Measurements from ENCODE around the gene CHKA.

The CHKA gene

DNA sequence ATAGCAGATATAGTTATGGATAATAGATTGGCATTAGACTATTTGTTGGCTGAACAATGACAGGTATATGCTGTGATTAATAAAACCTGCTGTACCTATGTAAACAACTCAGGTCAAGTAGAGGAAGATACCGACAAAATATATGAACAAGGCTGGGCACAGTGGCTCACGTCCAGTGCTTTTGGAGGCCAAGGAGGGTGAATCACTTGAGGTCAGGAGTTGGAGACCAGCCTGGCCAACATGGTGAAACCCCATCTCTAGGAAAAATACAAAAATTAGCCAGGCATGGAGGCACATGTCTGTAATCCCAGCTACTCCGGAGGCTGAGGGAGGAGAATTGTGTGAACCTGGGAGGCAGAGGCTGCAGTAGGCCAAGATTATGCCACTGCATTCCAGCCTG, 14.0 kb upstream of the CHKA start:
- no peaks in the 10 kb centered on the region for H3K9me3 ChIP-seq (ENCODE audit: control insufficient read depth in 2 of 2, low read length in 2 of 2)
- no peak overlapping the region for H3K4me3 ChIP-seq (ENCODE audit: low read length in 2 of 2)
- no peak overlapping the region for H3K27ac ChIP-seq (ENCODE audit: low read depth in 2 of 2, low read length in 2 of 2)
- peaks cover 0 to 6% of the 10 kb centered on the region in 2 donors for H3K4me1 ChIP-seq (ENCODE audit: control insufficient read depth in 2 of 2, insufficient read depth in 2 of 2, low read length in 2 of 2)
- H3K36me3 ChIP-seq (ENCODE audit: control insufficient read depth in 2 of 2, insufficient read depth in 2 of 2, low read length in 2 of 2), result no peaks in the 10 kb centered on the region
- H3K9ac ChIP-seq (ENCODE audit: low read depth in 1 of 2, low read length in 2 of 2), result no peak overlapping the region
- no peaks in the 10 kb centered on the region for H3K27me3 ChIP-seq (ENCODE audit: control insufficient read depth in 2 of 2, insufficient read depth in 2 of 2, low read length in 2 of 2)

DNA sequence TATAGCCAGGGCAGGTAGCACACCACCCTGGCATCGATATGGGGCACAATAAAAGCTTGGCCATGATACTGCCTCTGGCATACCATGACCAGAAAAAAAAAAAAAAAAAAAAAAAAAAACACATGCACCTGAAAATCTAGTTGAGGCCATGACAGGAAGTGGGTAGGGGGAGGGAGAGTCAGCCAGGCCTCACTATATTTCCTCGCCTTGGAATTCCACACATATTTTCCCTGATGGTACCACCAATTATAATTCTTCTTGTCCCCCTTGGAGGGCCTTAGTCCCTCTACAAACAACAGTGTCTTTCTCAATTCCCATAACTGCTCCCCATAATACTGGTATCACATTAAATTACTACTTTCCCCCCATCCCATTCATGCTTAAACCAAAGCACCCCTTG, 12.6 kb upstream of the CHKA start:
- H3K4me3 ChIP-seq (ENCODE audit: low read length in 2 of 2), result no peak overlapping the region
- no peak overlapping the region for H3K27ac ChIP-seq (ENCODE audit: low read depth in 2 of 2, low read length in 2 of 2)
- no peaks in the 10 kb centered on the region for H3K27me3 ChIP-seq (ENCODE audit: control insufficient read depth in 2 of 2, insufficient read depth in 2 of 2, low read length in 2 of 2)
- H3K9me3 ChIP-seq (ENCODE audit: control insufficient read depth in 2 of 2, low read length in 2 of 2), result no peaks in the 10 kb centered on the region
- H3K36me3 ChIP-seq (ENCODE audit: control insufficient read depth in 2 of 2, insufficient read depth in 2 of 2, low read length in 2 of 2), result no peaks in the 10 kb centered on the region
- H3K9ac ChIP-seq (ENCODE audit: low read depth in 1 of 2, low read length in 2 of 2), result no peak overlapping the region
- H3K4me1 ChIP-seq (ENCODE audit: control insufficient read depth in 2 of 2, insufficient read depth in 2 of 2, low read length in 2 of 2), result peaks cover 4 to 13% of the 10 kb centered on the region in 2 donors

DNA sequence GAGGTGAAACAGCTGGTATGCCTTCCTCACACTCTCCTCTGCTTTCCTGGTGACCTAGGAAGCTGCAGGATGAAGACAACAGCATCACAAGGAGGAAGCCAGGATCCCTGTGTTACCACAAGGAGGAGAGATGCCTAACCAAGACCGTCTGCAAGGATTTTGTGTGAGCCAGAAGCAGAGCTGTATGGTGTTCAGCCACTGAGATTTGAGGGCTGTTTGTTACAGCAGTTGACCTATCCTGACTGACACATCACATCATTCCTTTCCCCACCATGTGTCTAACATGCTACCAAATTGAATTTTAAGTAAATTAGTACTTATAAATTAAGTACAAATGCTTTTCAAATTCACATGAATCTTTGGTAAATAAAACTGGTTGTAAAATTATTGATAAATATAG, 8.9 kb upstream of the CHKA start:
- Histone ChIP-seq H3K36me3 (ENCODE audit: control insufficient read depth in 2 of 2, insufficient read depth in 2 of 2, low read length in 2 of 2) (no peaks in the 10 kb centered on the region), H3K9ac (ENCODE audit: low read depth in 1 of 2, low read length in 2 of 2) (no peak overlapping the region), H3K27ac (ENCODE audit: low read depth in 2 of 2, low read length in 2 of 2) (no peak overlapping the region), H3K4me1 (ENCODE audit: control insufficient read depth in 2 of 2, insufficient read depth in 2 of 2, low read length in 2 of 2) (peaks cover 10% of the 10 kb centered on the region in 2 donors), H3K27me3 (ENCODE audit: control insufficient read depth in 2 of 2, insufficient read depth in 2 of 2, low read length in 2 of 2) (no peaks in the 10 kb centered on the region), H3K9me3 (ENCODE audit: control insufficient read depth in 2 of 2, low read length in 2 of 2) (no peaks in the 10 kb centered on the region), H3K4me3 (ENCODE audit: low read length in 2 of 2) (no peak overlapping the region)

DNA sequence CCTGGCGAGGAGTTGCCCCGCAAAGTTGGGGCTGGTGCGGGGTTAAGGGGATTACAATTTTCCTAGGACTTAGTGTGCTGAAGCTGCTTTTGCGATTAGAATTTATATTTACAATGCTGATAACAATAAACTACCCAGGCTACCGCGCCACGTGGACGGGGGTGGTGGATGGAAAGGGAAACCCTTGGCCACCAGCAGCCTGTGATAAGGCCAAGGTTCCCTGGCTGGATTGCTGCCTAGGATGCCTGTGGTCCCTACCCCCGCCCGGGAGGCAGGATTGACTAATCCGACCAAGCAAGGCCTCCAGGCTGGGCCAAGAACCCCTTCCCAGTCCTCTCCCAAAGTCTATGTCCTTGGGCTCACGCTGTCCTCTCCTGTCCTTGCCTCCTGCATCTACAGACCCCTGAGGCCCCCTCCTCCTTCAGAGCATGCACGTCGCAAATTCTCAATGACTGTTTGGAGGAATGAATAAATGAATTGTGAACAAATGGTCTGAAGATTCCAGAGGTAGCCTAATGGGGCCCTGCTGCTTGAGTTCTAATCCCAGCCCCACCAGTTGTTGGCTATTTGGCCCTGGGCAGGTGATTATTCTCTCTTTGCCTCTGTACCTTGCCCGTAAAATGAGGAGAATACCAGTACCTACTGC, 7.6 kb upstream of the CHKA start:
- no peaks in the 10 kb centered on the region for H3K36me3 ChIP-seq (ENCODE audit: control insufficient read depth in 2 of 2, insufficient read depth in 2 of 2, low read length in 2 of 2)
- no peak overlapping the region for H3K27ac ChIP-seq (ENCODE audit: low read depth in 2 of 2, low read length in 2 of 2)
- H3K9ac ChIP-seq (ENCODE audit: low read depth in 1 of 2, low read length in 2 of 2), result peak overlapping the region; percentile 28 to 49
- H3K27me3 ChIP-seq (ENCODE audit: control insufficient read depth in 2 of 2, insufficient read depth in 2 of 2, low read length in 2 of 2), result no peaks in the 10 kb centered on the region
- H3K4me3 ChIP-seq (ENCODE audit: low read length in 2 of 2), result peak overlapping the region; percentile 33 to 65
- peaks cover 13 to 19% of the 10 kb centered on the region in 2 donors for H3K4me1 ChIP-seq (ENCODE audit: control insufficient read depth in 2 of 2, insufficient read depth in 2 of 2, low read length in 2 of 2)
- no peaks in the 10 kb centered on the region for H3K9me3 ChIP-seq (ENCODE audit: control insufficient read depth in 2 of 2, low read length in 2 of 2)

DNA sequence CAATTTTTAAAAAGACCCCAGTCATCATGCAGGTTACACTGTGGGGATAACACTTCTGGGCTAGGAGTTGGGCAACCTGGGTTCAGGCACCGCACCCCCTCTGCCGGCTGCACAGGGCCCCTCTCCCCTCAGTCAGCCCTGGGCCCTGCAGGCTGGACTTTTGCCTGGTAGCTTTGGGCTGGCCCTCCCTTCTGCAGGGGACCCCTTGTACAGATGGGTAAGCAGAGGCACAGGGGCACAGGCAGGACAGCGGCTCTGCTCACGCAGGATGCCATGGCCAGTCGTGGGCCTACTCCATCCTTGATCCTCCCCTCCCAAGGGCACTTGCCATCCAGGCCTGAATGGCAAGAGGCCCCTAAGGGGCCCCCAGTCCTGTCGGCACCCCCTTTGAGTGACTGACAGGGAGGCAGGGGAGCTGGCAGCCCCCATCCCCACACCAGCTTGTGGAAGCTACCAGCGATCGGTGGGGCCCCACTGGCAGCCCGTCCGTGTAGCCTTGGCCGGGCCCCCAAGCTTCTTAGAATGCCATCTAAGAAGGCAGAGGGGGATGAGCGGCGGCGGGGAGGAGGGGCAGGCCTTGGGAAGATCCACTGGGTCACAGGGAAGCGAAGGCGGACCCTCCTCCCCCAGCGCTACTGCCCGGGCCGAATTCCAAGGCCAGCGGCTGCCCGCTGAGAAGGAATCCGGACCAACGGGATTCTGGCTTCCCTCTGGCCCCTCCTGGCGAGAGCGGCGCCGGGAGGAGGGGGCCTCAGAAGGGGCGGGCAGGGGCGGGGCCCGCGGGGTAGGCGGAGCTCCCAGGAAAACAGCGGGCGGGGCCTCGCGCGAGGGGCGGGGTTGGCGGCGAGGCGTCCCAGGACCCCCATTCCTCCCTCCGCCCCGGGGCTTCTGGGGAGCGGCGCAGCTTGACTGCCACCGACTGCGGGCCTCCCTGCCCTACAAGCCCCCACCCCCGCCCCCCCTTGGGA, 6.8 kb upstream of the CHKA start:
- peak overlapping the region in 1 of 2 donors; percentile 16 for H3K27ac ChIP-seq (ENCODE audit: low read depth in 2 of 2, low read length in 2 of 2)
- H3K27me3 ChIP-seq (ENCODE audit: control insufficient read depth in 2 of 2, insufficient read depth in 2 of 2, low read length in 2 of 2), result no peaks in the 10 kb centered on the region
- no peaks in the 10 kb centered on the region for H3K36me3 ChIP-seq (ENCODE audit: control insufficient read depth in 2 of 2, insufficient read depth in 2 of 2, low read length in 2 of 2)
- H3K9ac ChIP-seq (ENCODE audit: low read depth in 1 of 2, low read length in 2 of 2), result peak overlapping the region in 1 of 2 donors; percentile 49
- peak overlapping the region; percentile 33 to 65 for H3K4me3 ChIP-seq (ENCODE audit: low read length in 2 of 2)
- no peaks in the 10 kb centered on the region for H3K9me3 ChIP-seq (ENCODE audit: control insufficient read depth in 2 of 2, low read length in 2 of 2)
- peaks cover 14 to 24% of the 10 kb centered on the region in 2 donors for H3K4me1 ChIP-seq (ENCODE audit: control insufficient read depth in 2 of 2, insufficient read depth in 2 of 2, low read length in 2 of 2)

DNA sequence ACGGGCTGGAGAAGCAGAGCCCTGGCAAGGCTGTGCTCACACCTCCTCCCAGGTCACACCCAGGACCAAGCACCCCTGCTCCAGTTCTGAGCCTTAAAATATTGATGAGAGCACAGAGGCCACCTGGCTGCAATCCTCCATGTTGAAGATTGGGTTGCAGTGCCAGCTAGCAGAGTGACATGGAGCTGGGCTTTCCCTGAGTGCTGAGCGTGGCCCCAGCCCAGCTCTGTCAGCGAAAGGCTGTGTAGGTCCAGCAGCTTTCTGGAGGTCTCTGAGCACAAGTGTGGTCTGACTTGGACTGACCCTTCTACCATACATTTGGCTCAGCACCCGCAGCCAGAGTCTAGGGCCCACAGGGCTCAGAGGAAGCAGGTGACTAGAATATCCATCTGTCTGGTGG, 4.0 kb upstream of the CHKA start:
- peaks cover 21 to 35% of the 10 kb centered on the region in 2 donors for H3K4me1 ChIP-seq (ENCODE audit: control insufficient read depth in 2 of 2, insufficient read depth in 2 of 2, low read length in 2 of 2)
- no peaks in the 10 kb centered on the region for H3K27me3 ChIP-seq (ENCODE audit: control insufficient read depth in 2 of 2, insufficient read depth in 2 of 2, low read length in 2 of 2)
- no peak overlapping the region for H3K4me3 ChIP-seq (ENCODE audit: low read length in 2 of 2)
- peak overlapping the region in 1 of 2 donors; percentile 37 for H3K9ac ChIP-seq (ENCODE audit: low read depth in 1 of 2, low read length in 2 of 2)
- H3K36me3 ChIP-seq (ENCODE audit: control insufficient read depth in 2 of 2, insufficient read depth in 2 of 2, low read length in 2 of 2), result no peaks in the 10 kb centered on the region
- no peak overlapping the region for H3K27ac ChIP-seq (ENCODE audit: low read depth in 2 of 2, low read length in 2 of 2)
- H3K9me3 ChIP-seq (ENCODE audit: control insufficient read depth in 2 of 2, low read length in 2 of 2), result no peaks in the 10 kb centered on the region

DNA sequence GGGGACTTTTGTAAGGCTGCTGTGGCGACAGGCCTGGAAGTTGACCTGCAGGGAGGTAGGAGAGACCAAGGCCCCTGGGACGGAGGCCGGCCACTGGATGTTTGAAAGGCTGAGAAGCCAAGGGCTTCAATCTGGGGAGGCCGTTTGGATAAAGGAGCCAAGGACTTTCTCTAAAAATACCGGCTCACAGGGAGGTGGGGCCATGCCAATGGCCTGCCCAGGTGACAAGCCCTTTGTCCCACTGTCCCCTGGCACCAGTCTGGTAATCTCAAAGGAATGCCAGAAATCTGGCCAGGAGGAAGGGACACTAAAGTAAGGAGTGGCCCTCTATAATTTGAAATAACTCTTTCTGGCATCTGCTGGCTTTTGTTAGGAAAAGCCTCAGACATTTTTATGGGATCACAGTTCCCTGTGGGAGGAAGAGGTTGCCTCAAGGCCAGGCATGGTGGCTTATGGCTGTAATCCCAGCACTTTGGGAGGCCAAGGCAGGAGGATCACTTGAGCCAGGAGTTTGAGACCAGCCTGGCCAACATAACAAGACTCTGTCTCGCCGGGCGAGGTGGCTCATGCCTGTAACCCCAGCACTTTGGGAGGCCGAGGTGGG, 1.9 kb upstream of the CHKA start:
- peaks cover 28% of the 10 kb centered on the region in 2 donors for H3K4me1 ChIP-seq (ENCODE audit: control insufficient read depth in 2 of 2, insufficient read depth in 2 of 2, low read length in 2 of 2)
- peak overlapping the region in 1 of 2 donors; percentile 13 for H3K4me3 ChIP-seq (ENCODE audit: low read length in 2 of 2)
- peak overlapping the region; percentile 51 to 60 for H3K9ac ChIP-seq (ENCODE audit: low read depth in 1 of 2, low read length in 2 of 2)
- H3K27me3 ChIP-seq (ENCODE audit: control insufficient read depth in 2 of 2, insufficient read depth in 2 of 2, low read length in 2 of 2), result no peaks in the 10 kb centered on the region
- H3K36me3 ChIP-seq (ENCODE audit: control insufficient read depth in 2 of 2, insufficient read depth in 2 of 2, low read length in 2 of 2), result no peaks in the 10 kb centered on the region
- H3K9me3 ChIP-seq (ENCODE audit: control insufficient read depth in 2 of 2, low read length in 2 of 2), result no peaks in the 10 kb centered on the region
- peak overlapping the region; percentile 82 to 96 for H3K27ac ChIP-seq (ENCODE audit: low read depth in 2 of 2, low read length in 2 of 2)

DNA sequence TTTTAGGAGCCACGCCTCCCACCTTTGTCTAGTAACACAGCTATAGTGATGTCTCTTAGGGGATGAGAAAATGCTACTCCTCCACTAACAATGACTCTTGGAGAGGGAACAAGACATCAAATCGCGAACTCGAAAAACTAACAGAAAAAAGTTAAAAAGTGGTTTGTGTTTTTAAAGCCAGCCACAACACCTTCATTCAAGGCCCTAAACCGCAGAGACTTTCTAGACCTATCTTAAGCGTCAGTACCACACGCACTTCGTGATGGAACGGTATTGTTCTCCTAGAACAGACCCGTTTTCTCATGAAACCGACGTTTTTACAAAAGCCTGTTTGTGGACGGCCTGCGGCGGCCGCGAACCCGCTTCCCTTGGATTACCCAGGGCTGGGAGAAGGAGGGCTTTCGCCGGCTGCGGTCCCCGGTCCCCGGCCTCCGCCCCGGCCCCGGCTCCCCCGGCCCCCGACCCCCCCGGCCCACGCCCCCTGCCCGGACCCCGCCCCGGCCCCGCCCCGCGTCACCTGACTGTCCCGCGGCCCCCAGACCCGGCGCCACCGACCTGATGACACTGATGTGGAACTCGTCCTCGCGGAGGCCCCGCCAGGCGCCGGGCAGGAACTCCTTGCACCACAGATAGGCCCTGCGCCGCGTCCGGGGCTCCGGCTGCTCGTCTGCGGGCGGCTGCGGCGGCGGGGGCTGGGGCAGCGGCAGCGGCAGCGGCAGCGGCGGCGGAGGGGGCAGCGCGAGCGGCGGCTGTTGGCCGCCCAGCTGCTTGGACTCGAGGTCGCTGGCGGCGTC, 718 bp downstream of the CHKA start:
- H3K4me3 ChIP-seq (ENCODE audit: low read length in 2 of 2), result peak overlapping the region; percentile 71 to 91
- peaks cover 37 to 45% of the 10 kb centered on the region in 2 donors for H3K4me1 ChIP-seq (ENCODE audit: control insufficient read depth in 2 of 2, insufficient read depth in 2 of 2, low read length in 2 of 2)
- H3K36me3 ChIP-seq (ENCODE audit: control insufficient read depth in 2 of 2, insufficient read depth in 2 of 2, low read length in 2 of 2), result no peaks in the 10 kb centered on the region
- peak overlapping the region; percentile 90 to 96 for H3K27ac ChIP-seq (ENCODE audit: low read depth in 2 of 2, low read length in 2 of 2)
- no peaks in the 10 kb centered on the region for H3K9me3 ChIP-seq (ENCODE audit: control insufficient read depth in 2 of 2, low read length in 2 of 2)
- H3K27me3 ChIP-seq (ENCODE audit: control insufficient read depth in 2 of 2, insufficient read depth in 2 of 2, low read length in 2 of 2), result no peaks in the 10 kb centered on the region
- H3K9ac ChIP-seq (ENCODE audit: low read depth in 1 of 2, low read length in 2 of 2), result peak overlapping the region; percentile 85 to 91

DNA sequence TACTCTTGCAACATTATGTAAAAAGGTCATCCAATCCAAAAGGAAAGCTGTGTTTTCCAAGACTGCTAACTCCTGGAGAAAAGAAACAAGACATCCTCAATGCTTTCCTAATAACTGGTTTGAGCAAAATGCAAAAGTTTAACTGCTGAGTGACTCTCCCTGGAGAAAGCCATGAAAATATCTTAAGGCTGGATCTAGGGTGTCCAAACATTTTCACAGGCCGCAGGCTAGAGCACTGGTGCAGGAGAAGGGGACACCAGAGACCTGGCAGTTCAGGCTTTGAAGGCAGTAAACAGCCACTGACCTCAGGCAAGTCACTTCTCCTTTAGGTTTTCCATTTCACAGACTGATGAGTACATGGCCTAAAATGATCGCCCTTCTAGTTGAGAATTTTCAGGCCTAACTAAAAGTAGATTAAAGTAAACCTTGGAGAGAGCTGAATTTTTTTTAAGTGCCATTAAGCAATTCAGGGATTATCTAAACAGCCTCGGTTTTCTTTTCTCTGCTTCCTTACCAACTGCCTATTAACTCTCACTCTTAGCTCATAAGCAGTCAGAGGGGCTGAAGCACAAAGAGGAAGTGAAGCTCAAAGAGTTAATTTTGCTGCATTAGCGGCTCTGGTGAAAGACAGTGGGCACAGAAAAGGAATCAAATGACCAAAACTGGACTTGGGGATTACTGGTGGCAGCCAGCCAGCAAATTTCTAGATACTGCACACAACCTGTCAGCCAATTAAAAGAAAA, 2.3 kb downstream of the CHKA start:
- H3K9me3 ChIP-seq (ENCODE audit: control insufficient read depth in 2 of 2, low read length in 2 of 2), result no peaks in the 10 kb centered on the region

More for the DNA sequence above, 2.3 kb downstream of the CHKA start:
- Histone ChIP-seq H3K4me3 (ENCODE audit: low read length in 2 of 2) (peak overlapping the region; percentile 20 to 64), H3K4me1 (ENCODE audit: control insufficient read depth in 2 of 2, insufficient read depth in 2 of 2, low read length in 2 of 2) (peaks cover 32 to 38% of the 10 kb centered on the region in 2 donors), H3K27ac (ENCODE audit: low read depth in 2 of 2, low read length in 2 of 2) (peak overlapping the region; percentile 62 to 79), H3K9ac (ENCODE audit: low read depth in 1 of 2, low read length in 2 of 2) (peak overlapping the region; percentile 54 to 91), H3K36me3 (ENCODE audit: control insufficient read depth in 2 of 2, insufficient read depth in 2 of 2, low read length in 2 of 2) (peaks cover 0 to 2% of the 10 kb centered on the region in 2 donors), H3K27me3 (ENCODE audit: control insufficient read depth in 2 of 2, insufficient read depth in 2 of 2, low read length in 2 of 2) (no peaks in the 10 kb centered on the region)
